ENCODE results near the gene CFAP90. TPM values are rescaled to one million over a fixed set of nuclear protein-coding genes. Genes with fewer than 3 reads are reported as not detected.
A peak's percentile ranks its signal among the peaks of the same experiment; 100 is the strongest.

Gene CFAP90
- total and polyA plus RNA-seq, 2 of the 8 experiments (the other 6 are each of a cell fraction or from before 2014, with no cell fraction given): 0.39 to 0.92 TPM

DNA sequence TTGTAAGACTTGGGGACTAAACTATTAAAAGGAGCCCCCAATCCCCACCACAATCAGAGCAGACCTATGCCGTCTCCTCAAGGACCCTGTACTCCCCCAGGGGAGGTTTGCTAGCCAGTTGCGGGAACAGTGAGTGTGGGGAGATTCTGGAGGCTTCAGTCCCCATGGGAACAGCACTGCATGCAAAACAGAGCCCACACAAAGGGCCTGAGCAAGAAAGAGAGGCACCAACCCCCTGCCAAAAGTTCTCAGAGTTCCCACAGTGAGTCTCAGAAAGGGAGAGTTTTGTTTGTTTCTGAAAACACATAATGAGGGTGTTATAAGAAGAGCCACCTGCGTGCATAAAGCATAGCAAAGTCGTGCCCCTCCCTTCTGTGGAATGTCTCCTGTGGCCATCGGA lies 56.6 kb downstream of the CFAP90 start:
- CTCF ChIA-PET (ENCODE audit: partially characterized antibody): interaction anchor here (0.6 to 1.8 kb wide), 3 partner anchors 10 to 41 kb away, joined by 3 to 6 read pairs (median 4); no protein-coding TSS in a partner anchor
- TF ChIP-seq POLR2AphosphoS5 (IDR thresholded peaks at IDR 0.05; ENCODE audit: low read depth, low read length) (peak; percentile 50; the same call in 1 of the 2 replicates), FOSL1 (IDR thresholded peaks at IDR 0.05; ENCODE audit: insufficient read depth, low read depth, low read length) (no peak)
- DNase-seq (ENCODE audit: low read depth in 1 of 2, low spot score in 2 of 2) (no peak), FAIRE-seq (no peak)
- no peaks in the 10 kb centered on the region for H3K9me3 ChIP-seq (ENCODE audit: insufficient read depth in 2 of 2, low read depth in 1 of 2, low read length in 1 of 2)
- H3K23ac ChIP-seq (ENCODE audit: insufficient read length): no peak overlapping the region
- peaks cover 0 to 4% (median 0%) of the 10 kb centered on the region in 4 experiments; a peak in 2 of 8 replicates for H3K36me3 ChIP-seq (ENCODE audit: control insufficient read depth in 2 of 4, insufficient read depth in 4 of 4, low read length in 3 of 4)
- peak overlapping the region; percentile 24; the same call in 1 of the 2 replicates for H3K27ac ChIP-seq (ENCODE audit: low read depth, low read length)
- POLR2A ChIA-PET (ENCODE audit: partially characterized antibody): no interaction called here
- no peak overlapping the region for H3K4ac ChIP-seq (replicated peaks; ENCODE audit: insufficient read length, low read depth, low read length)
- H2BK12ac ChIP-seq (ENCODE audit: low read depth, low read length): no peak overlapping the region
- H4K5ac ChIP-seq (ENCODE audit: insufficient read length, low read depth, low read length): no peak overlapping the region
- no peak overlapping the region for H2BK15ac ChIP-seq (ENCODE audit: low read length)
- H4K20me1 ChIP-seq (replicated peaks in 1 of 2; ENCODE audit: control insufficient read depth in 1 of 2, insufficient read depth in 2 of 2, low read length in 2 of 2): peaks cover 0 to 4% of the 10 kb centered on the region in 2 experiments
- no peak overlapping the region for H4K8ac ChIP-seq (ENCODE audit: extremely low read depth, insufficient read depth, low read length)
- H2BK5ac ChIP-seq (ENCODE audit: low read depth, low read length): peak overlapping the region; percentile 60; the same call in 1 of the 2 replicates
- peaks cover 0 to 7% (median 4%) of the 10 kb centered on the region in 4 experiments; a peak in 5 of 7 replicates for H3K4me1 ChIP-seq (replicated peaks in 1 of 4; ENCODE audit: control insufficient read depth in 3 of 4, insufficient read depth in 4 of 4, low read length in 3 of 4)
- H2BK20ac ChIP-seq (ENCODE audit: low read length): no peak overlapping the region
- WGBS, 2 experiments (ENCODE audit: extremely low coverage in 1 of 2, insufficient coverage in 1 of 2, insufficient read length in 1 of 2, insufficient replicate concordance in 2 of 2, low coverage in 1 of 2, low lambda C conversion rate in 2 of 2, missing lambda C conversion rate in 1 of 2): 89% methylated on average over 5 of the region's 5 CpGs; no CpG with 5 or more reads in 1 of the 2 experiments
- no peak overlapping the region; the same call in 1 of the 2 replicates for H3K18ac ChIP-seq (ENCODE audit: extremely low read depth, low read length)
- H3K27me3 ChIP-seq (replicated peaks in 1 of 4; ENCODE audit: control insufficient read depth in 3 of 4, extremely low read depth in 1 of 4, insufficient read depth in 3 of 4, low read length in 3 of 4): no peaks in the 10 kb centered on the region
- no peak overlapping the region for H3K14ac ChIP-seq (ENCODE audit: insufficient read length)
- no peak overlapping the region for H4K91ac ChIP-seq (replicated peaks; ENCODE audit: insufficient read length, low read length)
- H3K23me2 ChIP-seq (ENCODE audit: low read depth, low read length): no peaks in the 10 kb centered on the region; the same call in 1 of the 2 replicates
- H3K9ac ChIP-seq (replicated peaks in 1 of 4; ENCODE audit: extremely low read depth in 1 of 4, low read depth in 3 of 4, low read length in 3 of 4): peak overlapping the region in 1 of 4 experiments; percentile 32; a peak in 1 of 7 replicates
- H3K4me3 ChIP-seq (ENCODE audit: extremely low read depth in 1 of 4, insufficient read depth in 2 of 4, low read depth in 3 of 4, low read length in 4 of 4): no peak overlapping the region
- H3K79me2 ChIP-seq (ENCODE audit: control insufficient read depth in 1 of 2, insufficient read depth in 2 of 2, low read length in 2 of 2): no peaks in the 10 kb centered on the region
- H3K79me1 ChIP-seq (ENCODE audit: low read depth, low read length): no peaks in the 10 kb centered on the region; the same call in 1 of the 2 replicates
- no peak overlapping the region for H2AK5ac ChIP-seq (ENCODE audit: low read depth, low read length)
- no peak overlapping the region for H3K56ac ChIP-seq (replicated peaks; ENCODE audit: insufficient read length, low read depth, low read length)
- no peak overlapping the region for H3K4me2 ChIP-seq (ENCODE audit: insufficient read depth in 1 of 2, low read depth in 2 of 2, low read length in 2 of 2)
- no peak overlapping the region for H2BK120ac ChIP-seq (replicated peaks; ENCODE audit: low read depth, low read length)
- no peak overlapping the region for H2AFZ ChIP-seq (ENCODE audit: low read length)
